Duodenal mucosa (tissue), 2 donors: ENCODE measurements around the gene ADCY9.
"Not testable (repeated sequence)": the region's sequence is repeated elsewhere in the genome, so short reads cannot be mapped to it uniquely, and the experiment has no call there.

Source experiments
- H3K27ac ChIP-seq: one replicate; pipeline ENCODE4 v1.7.0; 2013; ENCODE audit warnings: low read depth, low read length
- H3K27me3 ChIP-seq, 2 donors: one replicate each; pipeline ENCODE4 v1.7.0; 2013; ENCODE audit warnings: low read length in 2 of 2, control low read depth in 1 of 2; ENCODE audit not compliant: insufficient read depth in 2 of 2, control insufficient read depth in 1 of 2
- H3K36me3 ChIP-seq, 2 donors: one replicate each; pipeline ENCODE4 v1.7.0; 2013; ENCODE audit warnings: low read length in 2 of 2, control low read depth in 1 of 2; ENCODE audit not compliant: insufficient read depth in 2 of 2, control insufficient read depth in 1 of 2
- H3K4me1 ChIP-seq, 2 donors: one replicate each; pipeline ENCODE4 v1.7.0; 2013; ENCODE audit warnings: low read length in 2 of 2, control low read depth in 1 of 2; ENCODE audit not compliant: insufficient read depth in 2 of 2, control insufficient read depth in 1 of 2
- H3K4me3 ChIP-seq, 2 donors: one replicate each; pipeline ENCODE4 v1.7.0; 2013; ENCODE audit warnings: low read length in 2 of 2, low read depth in 1 of 2
- H3K9ac ChIP-seq, 2 donors: one replicate each; pipeline ENCODE4 v1.7.0; 2013; ENCODE audit warnings: low read length in 2 of 2, low read depth in 1 of 2
- H3K9me3 ChIP-seq, 2 donors: one replicate each; pipeline ENCODE4 v1.7.0; 2013; ENCODE audit warnings: low read length in 2 of 2, control low read depth in 1 of 2; ENCODE audit not compliant: control insufficient read depth in 1 of 2

The ADCY9 gene

DNA sequence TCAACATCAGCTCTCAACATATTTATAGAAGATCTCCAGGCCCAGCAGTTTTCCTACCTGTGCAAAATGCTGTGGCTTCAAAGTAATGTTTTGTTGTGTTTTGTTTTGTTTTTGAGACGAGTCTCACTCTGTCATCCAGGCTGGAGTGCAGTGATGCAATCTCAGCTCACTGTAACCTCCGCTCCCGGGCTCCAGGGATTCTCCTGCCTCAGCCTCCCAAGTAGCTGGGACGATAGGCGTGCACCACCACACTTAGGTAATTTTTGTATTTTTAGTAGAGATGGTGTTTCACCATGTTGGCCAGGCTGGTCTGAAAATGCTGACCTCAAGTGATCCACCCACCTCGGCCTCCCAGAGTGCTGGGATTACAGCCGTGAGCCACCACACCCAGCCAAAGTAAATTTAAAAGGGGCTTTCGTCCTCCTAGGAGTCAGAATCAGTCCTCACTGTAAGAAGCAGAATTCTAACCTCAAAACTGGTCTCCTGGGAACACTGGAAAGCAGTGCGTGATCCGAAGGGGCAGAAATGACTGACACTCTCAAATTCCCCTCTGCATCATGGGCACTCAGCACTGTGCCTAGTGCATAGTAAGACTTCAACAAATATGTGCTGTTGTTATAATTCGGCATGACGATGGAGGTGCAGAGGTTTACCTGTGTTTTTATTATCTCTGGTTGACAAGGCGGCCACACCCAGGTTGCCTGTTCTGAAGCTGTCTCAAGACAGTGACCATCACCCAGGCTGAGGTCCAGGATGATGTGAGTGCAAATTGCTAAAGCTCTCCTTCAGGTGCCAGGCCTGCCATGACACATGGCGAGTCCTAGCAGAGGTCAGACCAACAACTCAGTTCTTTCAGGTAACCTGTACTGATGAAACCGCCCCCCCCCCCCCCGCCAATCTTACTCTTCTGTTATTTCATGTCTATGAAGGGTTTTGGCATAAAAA is 59.8 kb downstream of the ADCY9 start:
- Histone ChIP-seq H3K36me3 (no peaks in the 10 kb centered on the region), H3K27me3 (no peaks in the 10 kb centered on the region), H3K27ac (no peak overlapping the region), H3K4me3 (no peak overlapping the region), H3K4me1 (peaks cover 10 to 14% of the 10 kb centered on the region in 2 donors), H3K9me3 (peaks cover 6 to 12% of the 10 kb centered on the region in 2 donors), H3K9ac (no peak overlapping the region)

DNA sequence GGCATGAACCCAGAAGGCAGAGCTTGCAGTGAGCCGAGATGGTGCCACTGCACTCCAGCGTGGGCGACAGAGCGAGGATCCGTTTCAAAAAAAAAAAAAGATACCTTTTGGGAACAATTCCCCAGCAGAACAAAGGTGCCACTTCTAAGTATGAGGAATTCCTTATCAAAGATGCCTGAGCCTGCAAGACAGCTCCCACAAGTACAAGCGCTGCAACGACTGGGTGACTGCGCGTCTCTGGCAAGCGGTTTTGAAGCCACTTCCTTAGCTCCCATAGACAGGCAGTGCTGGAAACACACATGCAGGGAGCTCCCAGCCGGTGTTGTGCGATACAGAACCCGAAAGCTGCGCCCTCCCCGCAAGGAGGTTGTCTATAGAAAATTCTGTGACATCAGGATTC is 60.5 kb downstream of the ADCY9 start:
- H3K27ac ChIP-seq: no peak overlapping the region
- peaks cover 6 to 7% of the 10 kb centered on the region in 2 donors for H3K9me3 ChIP-seq
- H3K36me3 ChIP-seq: no peaks in the 10 kb centered on the region
- peaks cover 10 to 14% of the 10 kb centered on the region in 2 donors for H3K4me1 ChIP-seq
- H3K9ac ChIP-seq: no peak overlapping the region
- H3K27me3 ChIP-seq: no peaks in the 10 kb centered on the region
- no peak overlapping the region for H3K4me3 ChIP-seq

DNA sequence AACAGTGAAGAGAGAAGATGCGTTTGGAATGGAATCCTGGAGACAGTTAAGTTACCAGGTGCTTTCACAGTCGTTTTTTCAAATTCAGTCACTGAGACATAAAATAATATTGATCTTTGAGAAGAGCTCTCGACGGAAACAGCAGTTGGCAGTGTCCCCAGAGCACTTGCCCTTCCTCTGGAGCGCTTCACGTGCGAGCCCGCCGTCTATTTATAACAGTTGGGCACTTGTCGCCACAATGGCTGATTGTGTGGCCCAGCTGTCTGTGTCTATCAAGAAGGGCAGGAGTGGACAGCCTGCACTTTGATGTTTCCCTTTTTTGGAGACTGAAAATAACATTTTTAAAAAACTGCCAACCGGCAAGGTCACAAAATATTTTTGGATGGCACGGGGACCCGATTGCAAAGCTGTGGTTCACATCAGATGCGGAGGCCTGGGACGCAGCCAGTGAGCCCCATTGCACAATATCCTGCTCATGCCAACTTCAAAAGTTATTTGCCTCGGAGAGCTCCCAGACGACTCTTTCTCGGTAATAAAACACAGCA is 62.9 kb downstream of the ADCY9 start:
- H3K36me3 ChIP-seq: no peaks in the 10 kb centered on the region
- H3K9me3 ChIP-seq: no peaks in the 10 kb centered on the region
- H3K4me1 ChIP-seq: peaks cover 10 to 14% of the 10 kb centered on the region in 2 donors
- H3K9ac ChIP-seq: no peak overlapping the region
- H3K27me3 ChIP-seq: no peaks in the 10 kb centered on the region
- no peak overlapping the region for H3K27ac ChIP-seq
- H3K4me3 ChIP-seq: peak overlapping the region; percentile 29 to 46

DNA sequence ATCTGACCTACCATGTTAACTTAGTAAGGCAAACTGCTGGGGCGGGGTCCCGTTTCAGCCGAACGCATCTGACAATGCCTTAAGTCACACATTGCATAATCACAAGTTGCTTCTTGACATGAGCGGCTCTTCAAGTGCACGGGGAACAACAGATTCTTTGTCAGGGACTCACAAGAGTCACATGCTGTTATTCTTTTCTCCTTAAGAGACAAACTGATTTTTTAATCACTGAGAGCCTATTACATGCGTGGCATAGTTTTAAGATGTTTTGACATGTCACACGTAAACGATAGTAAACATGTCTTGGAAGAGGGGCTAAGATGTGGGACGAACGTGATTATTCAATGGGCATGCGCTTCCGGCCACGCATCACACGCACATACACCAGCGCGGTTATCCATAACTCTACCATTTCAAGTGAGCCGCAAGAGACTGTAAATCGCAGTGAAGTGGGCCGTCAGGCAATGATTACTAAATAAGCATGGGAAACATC is 63.4 kb downstream of the ADCY9 start:
- Histone ChIP-seq H3K9ac (no peak overlapping the region), H3K4me1 (peaks cover 10 to 14% of the 10 kb centered on the region in 2 donors), H3K27ac (no peak overlapping the region), H3K4me3 (peak overlapping the region; percentile 29 to 46), H3K36me3 (no peaks in the 10 kb centered on the region), H3K27me3 (no peaks in the 10 kb centered on the region), H3K9me3 (no peaks in the 10 kb centered on the region)

DNA sequence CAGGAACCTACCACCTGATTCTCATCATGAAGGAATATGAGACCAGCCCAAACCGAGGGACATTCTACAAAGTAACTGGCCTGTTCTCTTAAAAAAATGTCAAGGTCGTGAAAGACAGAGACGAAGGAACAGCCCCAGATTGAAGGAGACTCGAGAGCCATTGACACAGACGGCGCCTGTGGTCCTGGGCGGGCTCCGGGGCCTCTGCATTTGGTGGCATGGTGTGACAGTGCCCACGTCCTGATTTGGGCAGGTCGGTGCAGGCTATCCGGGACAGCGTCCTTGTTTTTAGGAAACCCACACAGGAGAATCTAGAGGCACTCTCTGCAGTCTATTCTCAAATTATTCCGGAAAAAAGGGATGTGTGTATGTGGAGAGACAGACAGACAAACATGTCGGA is 64.1 kb downstream of the ADCY9 start:
- H3K27me3 ChIP-seq: no peaks in the 10 kb centered on the region
- H3K9ac ChIP-seq: no peak overlapping the region
- H3K9me3 ChIP-seq: no peaks in the 10 kb centered on the region
- no peaks in the 10 kb centered on the region for H3K36me3 ChIP-seq
- no peak overlapping the region for H3K4me3 ChIP-seq
- H3K27ac ChIP-seq: no peak overlapping the region
- H3K4me1 ChIP-seq: peaks cover 10 to 14% of the 10 kb centered on the region in 2 donors

DNA sequence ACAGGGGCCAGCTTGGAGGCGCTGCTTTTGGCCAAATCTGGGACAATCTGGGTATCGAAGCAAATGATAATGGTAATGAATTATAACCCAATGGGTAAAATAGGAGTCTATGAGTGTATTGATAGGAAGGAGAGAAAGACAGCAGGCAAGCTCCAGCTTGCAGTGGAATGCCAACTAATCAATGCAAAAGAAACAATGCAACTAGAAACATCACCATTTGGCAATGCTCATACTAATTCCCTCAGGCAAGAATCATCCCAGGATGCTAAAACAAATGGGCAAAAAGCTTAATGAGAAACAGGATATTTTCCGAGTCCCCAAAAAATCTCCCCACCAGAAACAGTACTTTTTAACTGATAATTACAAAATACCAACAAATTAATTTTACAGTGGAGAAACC is 64.7 kb downstream of the ADCY9 start:
- no peaks in the 10 kb centered on the region for H3K27me3 ChIP-seq
- H3K9ac ChIP-seq: no peak overlapping the region
- H3K4me3 ChIP-seq: no peak overlapping the region
- peaks cover 10 to 14% of the 10 kb centered on the region in 2 donors for H3K4me1 ChIP-seq
- H3K27ac ChIP-seq: no peak overlapping the region
- no peaks in the 10 kb centered on the region for H3K36me3 ChIP-seq
- H3K9me3 ChIP-seq: no peaks in the 10 kb centered on the region

DNA sequence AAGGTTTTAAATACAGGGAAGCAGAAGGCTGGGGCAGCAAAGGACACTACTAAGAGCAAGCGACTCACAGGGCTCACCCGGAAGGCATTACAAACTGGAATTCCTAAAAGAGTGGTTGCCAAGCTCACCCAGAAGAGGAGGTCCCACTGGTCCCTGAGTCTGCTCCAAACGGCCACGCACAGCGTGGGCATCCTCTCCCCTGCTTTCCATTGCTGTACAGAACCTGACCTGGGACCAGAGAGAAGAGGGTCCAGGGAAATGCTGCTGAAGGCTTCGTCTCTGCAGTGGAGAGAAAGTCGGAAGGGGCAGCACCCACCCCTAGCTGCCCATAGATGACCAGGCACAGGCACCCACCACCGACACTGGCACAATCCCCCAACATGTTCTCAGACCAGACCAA is 67.2 kb downstream of the ADCY9 start:
- Histone ChIP-seq H3K4me1 (peaks cover 15 to 20% of the 10 kb centered on the region in 2 donors), H3K36me3 (no peaks in the 10 kb centered on the region), H3K27me3 (no peaks in the 10 kb centered on the region), H3K9me3 (no peaks in the 10 kb centered on the region), H3K9ac (no peak overlapping the region), H3K27ac (no peak overlapping the region), H3K4me3 (no peak overlapping the region)

DNA sequence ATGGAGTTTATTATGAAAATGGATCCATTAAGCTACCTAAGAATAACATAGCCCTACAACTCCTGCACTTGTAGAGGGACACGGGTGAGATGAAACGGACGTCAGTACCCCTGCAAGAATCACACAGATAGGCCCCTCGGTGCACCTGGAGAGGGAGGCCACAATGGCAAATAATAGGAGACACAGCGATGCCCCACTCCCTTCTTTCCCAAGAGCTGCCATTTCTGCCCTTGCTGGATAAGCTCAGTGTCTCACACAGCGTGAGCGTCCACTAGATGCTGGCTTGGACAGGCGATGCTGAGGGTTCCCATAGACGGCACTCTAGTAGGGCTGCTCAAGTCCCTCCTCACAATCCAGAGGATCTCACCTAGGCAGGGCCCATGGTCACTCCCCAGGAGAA is 67.8 kb downstream of the ADCY9 start:
- no peaks in the 10 kb centered on the region for H3K9me3 ChIP-seq
- H3K27me3 ChIP-seq: no peaks in the 10 kb centered on the region
- H3K4me1 ChIP-seq: peaks cover 14% of the 10 kb centered on the region in 2 donors
- H3K27ac ChIP-seq: no peak overlapping the region
- H3K9ac ChIP-seq: no peak overlapping the region
- H3K36me3 ChIP-seq: no peaks in the 10 kb centered on the region
- H3K4me3 ChIP-seq: no peak overlapping the region

DNA sequence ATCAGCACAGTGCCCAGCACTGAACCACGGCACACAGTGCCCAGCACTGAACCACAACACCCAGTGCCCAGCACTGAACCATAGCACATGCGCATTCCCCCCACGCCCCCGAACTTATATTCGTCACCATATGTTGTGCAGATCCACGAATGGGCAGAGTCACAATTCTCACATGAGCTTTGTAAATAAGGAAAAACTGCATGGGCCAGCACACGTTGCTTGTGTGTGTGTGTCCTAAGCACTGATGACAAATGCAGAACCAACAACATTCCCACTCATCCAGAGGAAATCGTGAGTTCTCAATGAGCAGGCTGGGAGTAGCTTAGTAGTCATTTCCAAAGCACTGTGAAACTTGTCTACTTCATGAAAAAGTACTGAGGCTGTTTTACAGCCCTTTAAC is 70.0 kb downstream of the ADCY9 start:
- Histone ChIP-seq H3K9me3 (no peaks in the 10 kb centered on the region), H3K36me3 (no peaks in the 10 kb centered on the region), H3K4me3 (no peak overlapping the region), H3K27ac (no peak overlapping the region), H3K4me1 (peaks cover 5 to 6% of the 10 kb centered on the region in 2 donors), H3K9ac (no peak overlapping the region), H3K27me3 (no peaks in the 10 kb centered on the region)

DNA sequence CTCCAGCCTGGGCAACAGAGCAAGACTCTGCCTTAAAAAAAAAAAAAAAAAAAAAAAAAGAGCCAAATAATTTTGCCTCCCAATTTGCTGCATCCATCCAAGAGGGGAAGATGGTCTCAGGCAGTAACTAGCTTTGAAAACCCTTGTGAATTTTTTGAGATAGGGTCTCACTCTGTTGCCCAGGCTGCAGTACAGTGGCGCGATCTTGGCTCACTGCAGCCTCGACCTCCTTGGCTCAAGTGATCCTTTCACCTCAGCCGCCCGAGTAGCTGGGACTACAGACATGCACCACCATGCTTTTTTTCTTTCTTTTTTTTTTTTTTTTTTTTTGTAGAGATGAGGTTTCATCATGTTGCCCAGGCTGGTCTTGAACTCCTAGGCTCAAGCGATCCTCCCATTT is 70.7 kb downstream of the ADCY9 start:
- H3K36me3 ChIP-seq, H3K4me3 ChIP-seq, H3K4me1 ChIP-seq, H3K27me3 ChIP-seq, H3K9me3 ChIP-seq, H3K27ac ChIP-seq, H3K9ac ChIP-seq: not testable (repeated sequence)
